H9 (cell line): Measurements from ENCODE around the gene PRRT1B. TPM values are rescaled to one million over a fixed set of nuclear protein-coding genes. Genes with fewer than 3 reads are reported as not detected.

Experiments used
- DNase-seq: peaks from one replicate; pipeline ENCODE4 v3.0.0-alpha.2; 2017
- H2AFZ ChIP-seq: one replicate; pipeline ENCODE4 v1.6.1; 2013; ENCODE audit warnings: mild to moderate bottlenecking, low read length, control low read depth, moderate library complexity
- H2AK5ac ChIP-seq: 2 replicates; pipeline ENCODE4 v1.6.1; 2013; ENCODE audit warnings: low read length, control low read depth, mixed read lengths; ENCODE audit not compliant: insufficient read length
- H2BK120ac ChIP-seq: one replicate; pipeline ENCODE4 v1.6.1; 2013; ENCODE audit warnings: low read depth, mild to moderate bottlenecking, low read length, control low read depth, inconsistent platforms; ENCODE audit not compliant: poor library complexity, severe bottlenecking
- H2BK12ac ChIP-seq: 2 replicates; pipeline ENCODE4 v1.6.1; 2013; ENCODE audit warnings: low read length, control low read depth, mixed read lengths, low read depth; ENCODE audit not compliant: insufficient read length
- H2BK15ac ChIP-seq: 2 replicates; pipeline ENCODE4 v1.6.1; 2013; ENCODE audit warnings: low read depth, low read length, control low read depth
- H2BK20ac ChIP-seq: one replicate; pipeline ENCODE4 v1.6.1; 2013; ENCODE audit warnings: low read depth, mild to moderate bottlenecking, low read length, control low read depth, inconsistent platforms; ENCODE audit not compliant: poor library complexity, severe bottlenecking
- H2BK5ac ChIP-seq: 2 replicates; pipeline ENCODE4 v1.6.1; 2013; ENCODE audit warnings: low read length, control low read depth, mixed read lengths; ENCODE audit not compliant: insufficient read length
- H3K14ac ChIP-seq: 2 replicates; pipeline ENCODE4 v1.6.1; 2013; ENCODE audit warnings: low read length, control low read depth; ENCODE audit not compliant: insufficient read depth
- H3K18ac ChIP-seq: 2 replicates; pipeline ENCODE4 v1.6.1; 2013; ENCODE audit warnings: low read depth, mild to moderate bottlenecking, mixed read lengths, low read length, control low read depth; ENCODE audit not compliant: insufficient read length
- H3K23ac ChIP-seq: 2 replicates; pipeline ENCODE4 v1.6.1; 2013; ENCODE audit warnings: low read length, control low read depth, mixed read lengths, low read depth; ENCODE audit not compliant: insufficient read length
- H3K23me2 ChIP-seq: 2 replicates; pipeline ENCODE4 v1.6.1; 2013; ENCODE audit warnings: low read depth, mild to moderate bottlenecking, mixed read lengths, low read length, control low read depth; ENCODE audit not compliant: insufficient read length, poor library complexity, severe bottlenecking
- H3K27ac ChIP-seq: 2 replicates; pipeline ENCODE4 v1.5.1; 2013; ENCODE audit warnings: low read length, control low read depth, mixed read lengths, low read depth; ENCODE audit not compliant: insufficient read length
- H3K27me3 ChIP-seq: 2 replicates; pipeline ENCODE4 v1.6.1; 2013; ENCODE audit warnings: low read length, control low read depth, inconsistent platforms; ENCODE audit not compliant: insufficient read depth
- H3K4ac ChIP-seq: 2 replicates; pipeline ENCODE4 v1.6.1; 2013; ENCODE audit warnings: low read depth, mild to moderate bottlenecking, control low read depth, inconsistent platforms, low read length, moderate library complexity
- H3K4me1 ChIP-seq: 2 replicates; pipeline ENCODE4 v1.6.1; 2013; ENCODE audit warnings: low read length, control low read depth, inconsistent platforms; ENCODE audit not compliant: insufficient read depth
- H3K4me2 ChIP-seq: 2 replicates; pipeline ENCODE4 v1.6.1; 2013; ENCODE audit warnings: low read length, control low read depth, mixed read lengths; ENCODE audit not compliant: insufficient read length, insufficient read depth
- H3K56ac ChIP-seq: 2 replicates; pipeline ENCODE4 v1.6.1; 2013; ENCODE audit warnings: low read depth, mild to moderate bottlenecking, mixed read lengths, low read length, control low read depth; ENCODE audit not compliant: insufficient read length
- H3K79me1 ChIP-seq: 2 replicates; pipeline ENCODE4 v1.6.1; 2013; ENCODE audit warnings: low read depth, mild to moderate bottlenecking, moderate library complexity, low read length, control low read depth, inconsistent platforms; ENCODE audit not compliant: insufficient read depth, poor library complexity, severe bottlenecking
- H3K79me2 ChIP-seq: 2 replicates; pipeline ENCODE4 v1.6.1; 2013; ENCODE audit warnings: low read length, control low read depth, inconsistent platforms; ENCODE audit not compliant: insufficient read depth
- H3K9ac ChIP-seq: 2 replicates; pipeline ENCODE4 v1.6.1; 2013; ENCODE audit warnings: low read length, control low read depth, mixed read lengths; ENCODE audit not compliant: insufficient read length; ENCODE audit errors: extremely low read depth
- H3K9me3 ChIP-seq: one replicate; pipeline ENCODE4 v1.6.1; 2013; ENCODE audit warnings: low read depth, low read length, inconsistent platforms; ENCODE audit not compliant: control insufficient read depth
- H3T11ph ChIP-seq: one replicate; pipeline ENCODE4 v1.6.1; 2013; ENCODE audit warnings: mild to moderate bottlenecking, low read length, control low read depth, inconsistent platforms
- H4K20me1 ChIP-seq: one replicate; pipeline ENCODE4 v1.6.1; 2013; ENCODE audit not compliant: control insufficient read depth, insufficient read length, insufficient read depth
- H4K5ac ChIP-seq: 2 replicates; pipeline ENCODE4 v1.6.1; 2013; ENCODE audit warnings: low read depth, mild to moderate bottlenecking, mixed read lengths, low read length, control low read depth; ENCODE audit not compliant: insufficient read length
- H4K8ac ChIP-seq: replicated peaks from 2 replicates; pipeline ENCODE4 v1.6.1; 2013; ENCODE audit warnings: low read length, control low read depth, mixed read lengths, low read depth; ENCODE audit not compliant: insufficient read length
- H4K91ac ChIP-seq: 2 replicates; pipeline ENCODE4 v1.6.1; 2013; ENCODE audit warnings: low read depth, mild to moderate bottlenecking, moderate library complexity, mixed read lengths, low read length, control low read depth; ENCODE audit not compliant: insufficient read length
- H3K27ac Mint-ChIP-seq, 3 experiments: 2 replicates in 2 of 3; 3 replicates in 1 of 3; pipeline ENCODE4 v1.8.0; 2020 to 2021; ENCODE audit warnings: mixed read lengths in 3 of 3, mild to moderate bottlenecking in 1 of 3, moderate library complexity in 1 of 3
- H3K27me3 Mint-ChIP-seq: 2 replicates; pipeline ENCODE4 v1.8.0; 2021; ENCODE audit warnings: low read depth, mild to moderate bottlenecking, moderate library complexity, mixed read lengths
- H3K36me3 Mint-ChIP-seq, 3 experiments: 2 replicates in 2 of 3; 3 replicates in 1 of 3; pipeline ENCODE4 v1.8.0; 2020 to 2021; ENCODE audit warnings: low read depth in 3 of 3, mixed read lengths in 3 of 3; ENCODE audit not compliant: insufficient read depth in 1 of 3
- H3K4me1 Mint-ChIP-seq, 2 experiments: 2 replicates each; pipeline ENCODE4 v1.8.0; 2020; ENCODE audit warnings: mixed read lengths in 2 of 2
- H3K4me3 Mint-ChIP-seq, 2 experiments: 2 replicates in 1 of 2; 3 replicates in 1 of 2; pipeline ENCODE4 v1.8.0; 2020 to 2021; ENCODE audit warnings: mild to moderate bottlenecking in 2 of 2, mixed read lengths in 2 of 2, moderate library complexity in 1 of 2
- H3K9me3 Mint-ChIP-seq, 2 experiments: 2 replicates in 1 of 2; 3 replicates in 1 of 2; pipeline ENCODE4 v1.8.0; 2020; ENCODE audit warnings: mild to moderate bottlenecking in 2 of 2, mixed read lengths in 2 of 2, moderate library complexity in 1 of 2
- WGBS: extraction: QIAGEN DNeasy Blood & Tissue Kit; methylation state at CpG from one replicate; pipeline ENCODE4 v1.1.7; 2013; ENCODE audit warnings: missing lambda C conversion rate, low lambda C conversion rate, mixed read lengths; ENCODE audit not compliant: insufficient read length; ENCODE audit errors: extremely low coverage; 5-methylcytosine and 5-hydroxymethylcytosine counted together
- total RNA-seq: library from RNA; stranded (reverse); gene quantifications from 2 replicates; pipeline ENCODE4 v1.2.1, GENCODE V29; 2021
- TF ChIP-seq, protein P1 (sequence below): fragments of 200-600 bp; sonication (generic); conservative IDR thresholded peaks from 3 replicates; pipeline ENCODE4 v1.8.0; 2021; ENCODE audit warnings: antibody characterized with exemption, mild to moderate bottlenecking

PRRT1B gene
- total RNA-seq, 1 experiment from 2014 or later: 1.0 TPM

DNA sequence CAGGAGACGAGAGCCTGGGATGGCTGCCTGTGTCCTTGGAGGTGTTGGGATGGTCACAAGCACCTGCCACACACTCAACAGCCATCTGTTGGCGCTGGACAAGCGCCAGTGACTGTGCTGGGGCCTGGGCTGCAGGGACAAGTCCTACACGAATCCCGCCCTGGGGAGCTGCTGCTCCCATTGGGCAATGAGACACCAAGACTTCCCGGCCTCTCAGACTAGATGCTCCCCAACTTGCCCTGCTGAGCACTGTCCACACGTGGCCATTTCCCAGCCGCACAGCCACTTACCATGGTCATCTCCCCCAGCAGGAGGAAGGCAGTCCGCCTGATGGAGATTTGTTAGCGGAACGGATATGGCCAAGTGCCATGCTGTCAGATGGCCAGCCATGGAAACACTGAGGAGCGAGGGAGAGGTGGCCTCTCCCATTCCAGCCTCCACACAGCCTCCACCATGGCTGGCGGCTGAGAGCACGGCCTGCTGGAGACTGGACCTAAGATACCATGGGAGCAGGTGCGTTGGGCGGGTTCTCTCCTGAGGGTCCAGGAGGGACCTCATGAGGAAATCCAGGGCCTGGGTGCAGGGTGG is 43.9 kb downstream of the PRRT1B start:
- Mint-ChIP-seq H3K4me1 (peaks cover 0 to 2% of the 10 kb centered on the region in 2 experiments; a peak in 2 of 4 replicates), H3K27me3 (no peaks in the 10 kb centered on the region), H3K27ac (no peak overlapping the region; a peak in 1 of 7 replicates), H3K4me3 (no peak overlapping the region), H3K36me3 (peaks cover 10 to 48% (median 22%) of the 10 kb centered on the region in 3 experiments; a peak in 6 of 7 replicates), H3K9me3 (no peaks in the 10 kb centered on the region)
- Histone ChIP-seq H3K23ac (no peak overlapping the region), H3K18ac (no peak overlapping the region), H4K20me1 (no peaks in the 10 kb centered on the region), H4K5ac (no peak overlapping the region), H2BK15ac (no peak overlapping the region), H3K14ac (no peak overlapping the region), H2BK20ac (no peak overlapping the region), H4K91ac (no peak overlapping the region), H3K27me3 (no peaks in the 10 kb centered on the region), H3K23me2 (no peaks in the 10 kb centered on the region), H3K9me3 (no peaks in the 10 kb centered on the region), H2AK5ac (no peak overlapping the region), H3K4ac (no peak overlapping the region), H2BK12ac (no peak overlapping the region), H3K4me1 (no peaks in the 10 kb centered on the region), H3K79me1 (no peaks in the 10 kb centered on the region), H2BK5ac (no peak overlapping the region), H4K8ac (no peak overlapping the region), H3T11ph (no peak overlapping the region), H3K4me2 (no peak overlapping the region), H3K27ac (no peak overlapping the region), H3K56ac (no peak overlapping the region), H3K9ac (no peak overlapping the region), H3K79me2 (no peaks in the 10 kb centered on the region), H2AFZ (no peak overlapping the region), H2BK120ac (no peak overlapping the region)
- DNase-seq: no peak
- TF ChIP-seq, protein P1, sequence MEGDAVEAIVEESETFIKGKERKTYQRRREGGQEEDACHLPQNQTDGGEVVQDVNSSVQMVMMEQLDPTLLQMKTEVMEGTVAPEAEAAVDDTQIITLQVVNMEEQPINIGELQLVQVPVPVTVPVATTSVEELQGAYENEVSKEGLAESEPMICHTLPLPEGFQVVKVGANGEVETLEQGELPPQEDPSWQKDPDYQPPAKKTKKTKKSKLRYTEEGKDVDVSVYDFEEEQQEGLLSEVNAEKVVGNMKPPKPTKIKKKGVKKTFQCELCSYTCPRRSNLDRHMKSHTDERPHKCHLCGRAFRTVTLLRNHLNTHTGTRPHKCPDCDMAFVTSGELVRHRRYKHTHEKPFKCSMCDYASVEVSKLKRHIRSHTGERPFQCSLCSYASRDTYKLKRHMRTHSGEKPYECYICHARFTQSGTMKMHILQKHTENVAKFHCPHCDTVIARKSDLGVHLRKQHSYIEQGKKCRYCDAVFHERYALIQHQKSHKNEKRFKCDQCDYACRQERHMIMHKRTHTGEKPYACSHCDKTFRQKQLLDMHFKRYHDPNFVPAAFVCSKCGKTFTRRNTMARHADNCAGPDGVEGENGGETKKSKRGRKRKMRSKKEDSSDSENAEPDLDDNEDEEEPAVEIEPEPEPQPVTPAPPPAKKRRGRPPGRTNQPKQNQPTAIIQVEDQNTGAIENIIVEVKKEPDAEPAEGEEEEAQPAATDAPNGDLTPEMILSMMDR: no peak
- no CpG with 5 or more reads among the region's 16 CpGs for WGBS
